Upper lobe of left lung (tissue), 6 donors: ENCODE measurements around the gene GBE1. TPM values are rescaled to one million over a fixed set of nuclear protein-coding genes. Genes with fewer than 3 reads are reported as not detected.

ENCODE experiments used
- ATAC-seq, 2 donors: fragments of 200-7000 bp; cut with Tn5 transposase; one replicate each; pipeline ENCODE4 v1.9.1; 2022; ENCODE audit warnings: mild to moderate bottlenecking in 2 of 2, moderate library complexity in 2 of 2; ENCODE audit not compliant: low FRiP score in 2 of 2
- DNase-seq, 2 donors: peaks; one replicate each; pipeline ENCODE4 v3.0.0-alpha.2; 2019 to 2020
- H3K27ac ChIP-seq, 4 donors: fragments of 200-600 bp; sonication (generic); one replicate each; pipeline ENCODE4 v1.5.1; 2016 to 2019
- H3K27me3 ChIP-seq, 4 donors: fragments of 200-600 bp; sonication (generic); one replicate each; pipeline ENCODE4 v1.5.1; 2017 to 2019
- H3K36me3 ChIP-seq, 4 donors: fragments of 200-600 bp; sonication (generic); one replicate each; pipeline ENCODE4 v1.5.1; 2016 to 2019
- H3K4me1 ChIP-seq, 4 donors: fragments of 200-600 bp; sonication (generic); one replicate each; pipeline ENCODE4 v1.5.1; 2018 to 2019
- H3K4me3 ChIP-seq, 4 donors: fragments of 200-600 bp; sonication (generic); one replicate each; pipeline ENCODE4 v1.5.1; 2017 to 2019; ENCODE audit warnings: mild to moderate bottlenecking in 2 of 4, moderate library complexity in 1 of 4
- H3K9me3 ChIP-seq, 4 donors: fragments of 200-600 bp; sonication (generic); one replicate each; pipeline ENCODE4 v1.5.1; 2018 to 2019
- EP300 ChIP-seq, 4 donors: sonication (generic); formaldehyde crosslinking; IDR thresholded peaks; one replicate each; pipeline ENCODE4 v1.5.1; 2017; ENCODE audit warnings: antibody characterized with exemption in 4 of 4, control low read depth in 2 of 4
- POLR2A ChIP-seq, 4 donors: fragments of 450-650 bp; IDR thresholded peaks; one replicate each; pipeline ENCODE4 v1.5.1; 2016 to 2017; ENCODE audit warnings: antibody characterized with exemption in 4 of 4, mild to moderate bottlenecking in 2 of 4
- POLR2AphosphoS5 ChIP-seq, 2 donors: sonication (generic); formaldehyde crosslinking; IDR thresholded peaks; one replicate each; pipeline ENCODE4 v1.5.1; 2017; ENCODE audit warnings: antibody characterized with exemption in 2 of 2
- WGBS, 2 donors: methylation state at CpG; one replicate each; pipeline ENCODE4 v1.1.5; 2017 to 2018; 5-methylcytosine and 5-hydroxymethylcytosine counted together
- total RNA-seq, 6 donors: library from RNA; depleted of rRNA in 4 of 6; stranded (reverse); fragments of >200 nt in 4 of 6; gene quantifications; one replicate each; pipeline versions ENCODE4 v1.1.0 to v1.2.1, GENCODE V29; 2016 to 2021
- TF ChIP-seq, protein P1 (sequence below), 6 experiments: fragments of 450-650 bp in 4 of 6; fragments of 200-600 bp in 2 of 6; sonication (generic) in 2 of 6; IDR thresholded peaks; one replicate each; pipeline ENCODE4 v1.5.1; 2016 to 2019; ENCODE audit warnings: antibody characterized with exemption in 6 of 6
- donor health status: DM: no; HTN: no; CAD: no; lungs with moderate emphysema.
- donor health status: DM: no; HTN: yes; CAD: no; lungs with severe emphysema.

Gene GBE1
- 10 to 100 TPM; 19.9 to 40.9 (median 27.5) TPM for total RNA-seq

DNA sequence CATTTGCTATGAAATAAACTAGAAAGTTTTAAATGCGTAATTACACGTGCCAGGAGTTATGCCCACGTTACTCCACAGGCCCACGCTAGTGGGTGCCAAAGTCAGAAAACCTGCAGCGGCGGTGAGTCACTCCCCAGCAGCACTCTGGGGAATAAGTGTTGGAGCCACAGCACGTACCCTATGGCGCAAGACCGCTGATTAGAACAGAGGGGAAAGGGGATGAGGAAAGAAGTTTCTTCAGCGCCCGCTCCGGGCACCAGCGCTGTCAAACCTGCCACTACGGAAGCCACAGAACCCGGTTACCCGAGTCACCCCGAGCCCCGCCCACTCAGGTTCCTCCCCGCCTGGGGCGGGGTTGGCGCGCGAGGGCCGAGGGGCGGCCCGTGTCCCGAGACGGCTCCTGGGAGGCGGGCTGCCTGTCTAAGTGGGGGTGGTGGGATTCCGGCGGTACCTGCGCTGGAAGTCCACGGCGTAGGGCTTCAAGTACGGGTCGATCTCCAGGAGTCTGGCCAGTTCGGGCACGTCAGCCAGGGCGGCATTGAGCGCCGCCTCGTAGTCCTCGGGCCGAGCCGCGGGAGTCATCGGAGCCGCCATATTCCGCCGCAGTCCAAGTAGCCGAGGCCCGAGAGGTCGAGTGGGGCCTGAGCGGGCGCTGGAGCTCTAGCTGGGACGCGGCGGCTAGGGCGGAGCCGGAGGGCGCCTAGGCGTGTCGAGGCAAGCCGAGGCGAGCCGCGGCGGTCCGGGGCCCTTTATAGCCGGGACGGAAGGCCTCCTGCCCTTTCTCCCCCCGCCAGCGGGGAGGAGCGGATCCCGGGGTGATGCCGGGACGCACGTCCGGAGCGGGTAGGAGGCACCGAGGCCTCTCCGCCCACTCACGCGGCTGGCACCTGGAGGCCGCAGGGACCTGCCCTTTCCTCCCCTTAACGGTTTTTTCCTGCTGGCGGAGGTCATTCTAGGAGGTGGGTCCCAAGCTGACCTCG is at the start of gene GBE1:
TSS of gene GBE1 (minus strand) at position 722 of the 980 bp plus-strand sequence. CDS start at position 594, 128 bp downstream.
- Histone ChIP-seq H3K4me3 (peak within 1 kb of the TSS; percentile 42 to 65 (median 60)), H3K36me3 (no peaks in the 10 kb centered on the region), H3K27ac (peak within 1 kb of the TSS; percentile 96 to 99 (median 98)), H3K27me3 (no peaks in the 10 kb centered on the region), H3K9me3 (no peaks in the 10 kb centered on the region), H3K4me1 (peaks cover 17 to 22% (median 21%) of the 10 kb centered on the region in 4 donors)
- DNase-seq, result peak; percentile 97
- ATAC-seq, result peak; percentile 97 to 98
- TF ChIP-seq, protein P1, sequence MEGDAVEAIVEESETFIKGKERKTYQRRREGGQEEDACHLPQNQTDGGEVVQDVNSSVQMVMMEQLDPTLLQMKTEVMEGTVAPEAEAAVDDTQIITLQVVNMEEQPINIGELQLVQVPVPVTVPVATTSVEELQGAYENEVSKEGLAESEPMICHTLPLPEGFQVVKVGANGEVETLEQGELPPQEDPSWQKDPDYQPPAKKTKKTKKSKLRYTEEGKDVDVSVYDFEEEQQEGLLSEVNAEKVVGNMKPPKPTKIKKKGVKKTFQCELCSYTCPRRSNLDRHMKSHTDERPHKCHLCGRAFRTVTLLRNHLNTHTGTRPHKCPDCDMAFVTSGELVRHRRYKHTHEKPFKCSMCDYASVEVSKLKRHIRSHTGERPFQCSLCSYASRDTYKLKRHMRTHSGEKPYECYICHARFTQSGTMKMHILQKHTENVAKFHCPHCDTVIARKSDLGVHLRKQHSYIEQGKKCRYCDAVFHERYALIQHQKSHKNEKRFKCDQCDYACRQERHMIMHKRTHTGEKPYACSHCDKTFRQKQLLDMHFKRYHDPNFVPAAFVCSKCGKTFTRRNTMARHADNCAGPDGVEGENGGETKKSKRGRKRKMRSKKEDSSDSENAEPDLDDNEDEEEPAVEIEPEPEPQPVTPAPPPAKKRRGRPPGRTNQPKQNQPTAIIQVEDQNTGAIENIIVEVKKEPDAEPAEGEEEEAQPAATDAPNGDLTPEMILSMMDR (IDR thresholded peaks at IDR 0.05), result peak; percentile 23 to 55 (median 32)
- peak; percentile 87 for TF ChIP-seq POLR2AphosphoS5 (IDR thresholded peaks at IDR 0.05)
- TF ChIP-seq EP300 (IDR thresholded peaks at IDR 0.05), result peak in 2 of 4 donors; percentile 20 to 81
- TF ChIP-seq POLR2A (IDR thresholded peaks at IDR 0.05), result peak in 3 of 4 donors; percentile 66 to 94 (median 91)
- WGBS, 2 donors, result 0 to 1% methylated on average over 13 to 74 of the region's 88 CpGs

DNA sequence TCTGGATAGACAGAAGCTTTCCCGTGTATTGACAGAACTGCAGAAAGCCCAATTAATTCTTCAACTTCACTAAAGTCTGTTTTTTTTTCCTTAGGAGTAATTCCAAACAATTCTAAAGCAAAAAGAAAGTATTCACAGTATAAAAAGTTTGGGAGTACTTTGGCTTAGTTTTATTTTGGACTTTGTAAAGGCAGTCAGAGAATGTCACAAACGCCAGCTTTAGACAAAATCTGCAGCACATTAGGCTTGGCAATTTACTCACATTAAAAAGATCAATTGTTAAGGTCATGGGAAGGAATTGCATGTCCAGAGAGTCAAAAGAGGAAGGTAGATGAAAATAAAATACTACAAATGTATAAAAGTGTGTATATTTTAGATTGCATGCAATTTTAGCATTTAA is 47.5 kb upstream of the GBE1 start:
- H3K4me1 ChIP-seq, result no peaks in the 10 kb centered on the region
- ATAC-seq (no peak), DNase-seq (no peak)
- no peaks in the 10 kb centered on the region for H3K36me3 ChIP-seq
- no peak overlapping the region for H3K4me3 ChIP-seq
- H3K27me3 ChIP-seq, result no peaks in the 10 kb centered on the region
- no peaks in the 10 kb centered on the region for H3K9me3 ChIP-seq
- no peak for TF ChIP-seq EP300 (IDR thresholded peaks at IDR 0.05)
- TF ChIP-seq POLR2A (IDR thresholded peaks at IDR 0.05), result no peak
- TF ChIP-seq, protein P1 (IDR thresholded peaks at IDR 0.05), result no peak
- TF ChIP-seq POLR2AphosphoS5 (IDR thresholded peaks at IDR 0.05), result no peak
- no peak overlapping the region for H3K27ac ChIP-seq
- 71% methylated on average over 2 of the region's 2 CpGs for WGBS, 2 donors

DNA sequence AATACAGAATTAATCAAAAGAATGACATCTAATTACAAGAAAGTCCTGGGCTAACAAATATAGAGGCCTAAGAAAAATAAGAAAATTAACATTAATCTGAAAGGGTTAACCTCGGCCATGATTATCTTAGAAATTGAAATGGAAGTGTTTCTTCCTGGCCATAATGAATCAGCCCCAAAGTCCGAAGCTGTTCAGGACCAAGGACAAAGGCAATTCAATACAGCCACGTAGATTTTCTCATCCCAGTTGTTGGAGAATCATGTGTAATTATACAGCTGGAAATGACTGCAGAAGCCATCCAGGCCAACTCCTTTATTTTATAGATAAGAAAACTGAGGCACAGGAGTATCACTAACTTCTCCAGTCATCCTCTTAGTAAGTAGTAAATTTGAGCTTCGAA is 38.0 kb upstream of the GBE1 start:
- TF ChIP-seq POLR2A (IDR thresholded peaks at IDR 0.05) (no peak), EP300 (IDR thresholded peaks at IDR 0.05) (no peak), POLR2AphosphoS5 (IDR thresholded peaks at IDR 0.05) (no peak)
- TF ChIP-seq, protein P1 (IDR thresholded peaks at IDR 0.05), result no peak
- ATAC-seq (no peak), DNase-seq (no peak)
- no peaks in the 10 kb centered on the region for H3K4me1 ChIP-seq
- 54 to 65% methylated on average over 4 of the region's 4 CpGs for WGBS, 2 donors
- H3K36me3 ChIP-seq, result no peaks in the 10 kb centered on the region
- no peak overlapping the region for H3K27ac ChIP-seq
- H3K4me3 ChIP-seq, result no peak overlapping the region
- no peaks in the 10 kb centered on the region for H3K9me3 ChIP-seq
- no peaks in the 10 kb centered on the region for H3K27me3 ChIP-seq

DNA sequence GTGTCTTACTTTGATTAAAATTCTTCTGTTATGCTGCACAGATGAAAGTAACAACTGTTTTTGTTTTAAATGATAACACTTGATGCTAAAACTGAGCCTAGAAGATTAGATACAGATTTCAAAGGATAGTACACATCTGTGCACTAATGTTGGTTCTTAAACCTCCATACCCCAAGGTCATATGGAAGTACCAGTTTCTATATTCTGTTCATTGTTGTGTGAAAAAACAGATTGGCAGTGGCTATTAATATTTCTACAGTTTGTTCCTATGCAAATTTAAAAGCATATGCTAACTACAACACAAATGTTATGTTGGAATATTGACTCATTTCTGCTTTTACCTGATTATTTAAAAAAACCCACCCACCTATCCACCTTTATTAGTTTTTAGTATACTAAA is 32.0 kb upstream of the GBE1 start:
- TF ChIP-seq POLR2A (IDR thresholded peaks at IDR 0.05), result no peak
- TF ChIP-seq EP300 (IDR thresholded peaks at IDR 0.05), result no peak

DNA sequence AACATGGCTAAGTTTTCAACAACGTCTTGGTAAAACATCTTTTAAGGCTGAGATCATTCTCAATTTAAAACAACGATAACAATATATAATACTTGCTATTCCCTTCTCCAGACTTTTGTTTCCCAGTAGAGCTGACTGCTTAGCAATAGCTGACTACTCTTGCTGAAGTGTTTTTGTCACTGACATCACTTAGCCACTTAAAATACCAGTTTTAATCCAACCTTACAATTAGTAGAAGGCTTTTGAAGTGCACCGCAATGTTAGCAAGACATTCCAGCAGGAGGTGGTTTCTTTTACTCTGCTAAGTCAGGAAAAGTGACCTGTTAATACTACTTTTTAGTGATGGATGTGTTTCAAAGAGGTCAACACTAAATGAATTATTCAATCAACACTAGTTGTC is 28.7 kb upstream of the GBE1 start:
- 38 to 42% methylated on average over 3 of the region's 3 CpGs for WGBS, 2 donors
- TF ChIP-seq POLR2A (IDR thresholded peaks at IDR 0.05) (no peak), EP300 (IDR thresholded peaks at IDR 0.05) (no peak), POLR2AphosphoS5 (IDR thresholded peaks at IDR 0.05) (no peak)
- TF ChIP-seq, protein P1 (IDR thresholded peaks at IDR 0.05), result no peak
- Histone ChIP-seq H3K9me3 (no peaks in the 10 kb centered on the region), H3K4me1 (peaks cover 0 to 3% (median 0%) of the 10 kb centered on the region in 4 donors), H3K27me3 (no peaks in the 10 kb centered on the region), H3K4me3 (no peak overlapping the region), H3K36me3 (no peaks in the 10 kb centered on the region), H3K27ac (no peak overlapping the region)
- ATAC-seq (peak in 1 of 2 donors; percentile 14), DNase-seq (no peak)

More for the DNA sequence above, 32.0 kb upstream of the GBE1 start:
- ATAC-seq, result no peak
- no peak for DNase-seq
- no peak overlapping the region for H3K4me3 ChIP-seq
- no peaks in the 10 kb centered on the region for H3K36me3 ChIP-seq
- H3K4me1 ChIP-seq, result peaks cover 0 to 3% (median 0%) of the 10 kb centered on the region in 4 donors
- H3K9me3 ChIP-seq, result no peaks in the 10 kb centered on the region
- H3K27me3 ChIP-seq, result no peaks in the 10 kb centered on the region
- H3K27ac ChIP-seq, result no peak overlapping the region
